H1 (cell line): ENCODE measurements around the gene TAF1B. TPM values are rescaled to one million over a fixed set of nuclear protein-coding genes. Genes with fewer than 3 reads are reported as not detected.

Source experiments
- CTCF ChIA-PET: fragments of 300-600 bp; sonication (Branson Sonifier 250); formaldehyde crosslinking; loops from one replicate; lab custom pipeline; 2021; ENCODE audit not compliant: partially characterized antibody; lab: Charles Lee
- POLR2A ChIA-PET: fragments of 300-600 bp; sonication (Branson Sonifier 250); formaldehyde crosslinking; loops from one replicate; lab custom pipeline; 2021; ENCODE audit warnings: inconsistent platforms; ENCODE audit not compliant: partially characterized antibody; lab: Charles Lee
- DNase-seq, 2 experiments: peaks; one replicate each; pipeline versions ENCODE4 v3.0.0 to v3.0.0-alpha.2; 2010 to 2022; ENCODE audit warnings: low spot score in 2 of 2, low read depth in 1 of 2, mixed read lengths in 1 of 2
- FAIRE-seq: peaks from 2 replicates; lab custom pipeline; 2011; peaks lifted over from hg19 to GRCh38; lab: Jason Lieb, UNC
- H2AFZ ChIP-seq: 2 replicates; pipeline ENCODE4 v1.8.1; 2012; ENCODE audit warnings: low read length, inconsistent platforms
- H2AK5ac ChIP-seq: 2 replicates; pipeline ENCODE4 v1.6.1; 2013; ENCODE audit warnings: low read depth, low read length
- H2BK120ac ChIP-seq: replicated peaks from 2 replicates; pipeline ENCODE3; 2013; ENCODE audit warnings: low read depth, low read length, inconsistent platforms
- H2BK12ac ChIP-seq: 2 replicates; pipeline ENCODE4 v1.6.1; 2013; ENCODE audit warnings: low read depth, low read length
- H2BK15ac ChIP-seq: 2 replicates; pipeline ENCODE4 v1.6.1; 2013; ENCODE audit warnings: low read length
- H2BK20ac ChIP-seq: 2 replicates; pipeline ENCODE4 v1.6.1; 2013; ENCODE audit warnings: low read length
- H2BK5ac ChIP-seq: 2 replicates; pipeline ENCODE4 v1.6.1; 2013; ENCODE audit warnings: low read depth, low read length
- H3K14ac ChIP-seq: 2 replicates; pipeline ENCODE4 v1.6.1; 2013; ENCODE audit warnings: inconsistent platforms; ENCODE audit not compliant: insufficient read length
- H3K18ac ChIP-seq: 2 replicates; pipeline ENCODE4 v1.6.1; 2013; ENCODE audit warnings: low read length; ENCODE audit errors: extremely low read depth
- H3K23ac ChIP-seq: 2 replicates; pipeline ENCODE4 v1.6.1; 2013; ENCODE audit warnings: inconsistent platforms; ENCODE audit not compliant: insufficient read length
- H3K23me2 ChIP-seq: 2 replicates; pipeline ENCODE4 v1.6.1; 2013; ENCODE audit warnings: low read depth, low read length
- H3K27ac ChIP-seq: 2 replicates; pipeline ENCODE4 v1.6.1; 2011; ENCODE audit warnings: low read depth, low read length, inconsistent platforms
- H3K27me3 ChIP-seq, 4 experiments: replicated peaks in 1 of 4; 1 replicate in 1 of 4; 2 replicates in 3 of 4; pipeline versions ENCODE4 v1.6.1 to v1.8.1; 2011 to 2013; ENCODE audit warnings: low read length in 3 of 4, mild to moderate bottlenecking in 3 of 4, inconsistent platforms in 2 of 4, mixed read lengths in 2 of 4, moderate library complexity in 1 of 4; ENCODE audit not compliant: control insufficient read depth in 3 of 4, insufficient read depth in 3 of 4; ENCODE audit errors: extremely low read depth in 1 of 4
- H3K36me3 ChIP-seq, 4 experiments: 2 replicates each; pipeline versions ENCODE4 v1.6.1 to v1.8.1; 2011 to 2013; ENCODE audit warnings: mild to moderate bottlenecking in 4 of 4, low read length in 3 of 4, moderate library complexity in 2 of 4, control low read depth in 1 of 4, inconsistent platforms in 1 of 4; ENCODE audit not compliant: insufficient read depth in 4 of 4, control insufficient read depth in 2 of 4
- H3K4ac ChIP-seq: replicated peaks from 2 replicates; pipeline ENCODE3; 2013; ENCODE audit warnings: low read length, low read depth, mixed read lengths, inconsistent platforms; ENCODE audit not compliant: insufficient read length
- H3K4me1 ChIP-seq, 4 experiments: replicated peaks in 1 of 4; 1 replicate in 1 of 4; 2 replicates in 3 of 4; pipeline versions ENCODE4 v1.6.1 to v1.8.1; 2011 to 2013; ENCODE audit warnings: low read length in 3 of 4, inconsistent platforms in 2 of 4, mixed read lengths in 1 of 4; ENCODE audit not compliant: insufficient read depth in 4 of 4, control insufficient read depth in 3 of 4
- H3K4me2 ChIP-seq, 2 experiments: 2 replicates each; pipeline versions ENCODE4 v1.6.1 to v1.8.1; 2011 to 2013; ENCODE audit warnings: low read depth in 2 of 2, low read length in 2 of 2, control low read depth in 1 of 2, inconsistent platforms in 1 of 2, mild to moderate bottlenecking in 1 of 2; ENCODE audit not compliant: insufficient read depth in 1 of 2
- H3K4me3 ChIP-seq, 4 experiments: fragments of 200-600, 300-600 bp in 1 of 4; sonication (generic), shearing (Covaris generic), sonication (Bioruptor Twin) in 1 of 4; 2 replicates each; pipeline versions ENCODE4 v1.5.1 to v1.8.1; 2011 to 2016; ENCODE audit warnings: low read length in 4 of 4, low read depth in 3 of 4, control low read depth in 2 of 4, inconsistent platforms in 2 of 4, mild to moderate bottlenecking in 2 of 4, mixed read lengths in 1 of 4, moderate library complexity in 1 of 4; ENCODE audit not compliant: insufficient read depth in 2 of 4; ENCODE audit errors: extremely low read depth in 1 of 4
- H3K56ac ChIP-seq: replicated peaks from 2 replicates; pipeline ENCODE3; 2013; ENCODE audit warnings: low read depth, mild to moderate bottlenecking, mixed read lengths, low read length, inconsistent platforms; ENCODE audit not compliant: insufficient read length
- H3K79me1 ChIP-seq: 2 replicates; pipeline ENCODE4 v1.6.1; 2013; ENCODE audit warnings: low read depth, low read length, control low read depth
- H3K79me2 ChIP-seq, 2 experiments: 2 replicates each; pipeline versions ENCODE4 v1.6.1 to v1.8.1; 2012 to 2013; ENCODE audit warnings: low read length in 2 of 2, mild to moderate bottlenecking in 2 of 2, inconsistent platforms in 1 of 2; ENCODE audit not compliant: insufficient read depth in 2 of 2, control insufficient read depth in 1 of 2
- H3K9ac ChIP-seq, 4 experiments: replicated peaks in 1 of 4; 1 replicate in 1 of 4; 2 replicates in 3 of 4; pipeline versions ENCODE4 v1.6.1 to v1.8.1; 2011 to 2013; ENCODE audit warnings: low read depth in 3 of 4, low read length in 3 of 4, control low read depth in 2 of 4, mild to moderate bottlenecking in 2 of 4, moderate library complexity in 2 of 4, inconsistent platforms in 1 of 4; ENCODE audit errors: extremely low read depth in 1 of 4
- H3K9me3 ChIP-seq, 2 experiments: 2 replicates each; pipeline versions ENCODE4 v1.6.1 to v1.8.1; 2012 to 2013; ENCODE audit warnings: mild to moderate bottlenecking in 2 of 2, moderate library complexity in 2 of 2, control low read depth in 1 of 2, inconsistent platforms in 1 of 2, low read depth in 1 of 2, low read length in 1 of 2, mixed read lengths in 1 of 2; ENCODE audit not compliant: insufficient read depth in 2 of 2
- H4K20me1 ChIP-seq, 2 experiments: replicated peaks in 1 of 2; 2 replicates each; pipeline versions ENCODE3 to v1.8.1; 2011 to 2013; ENCODE audit warnings: inconsistent platforms in 2 of 2, low read length in 2 of 2, mild to moderate bottlenecking in 1 of 2; ENCODE audit not compliant: insufficient read depth in 2 of 2, control insufficient read depth in 1 of 2
- H4K5ac ChIP-seq: 2 replicates; pipeline ENCODE4 v1.6.1; 2013; ENCODE audit warnings: low read length, low read depth, mixed read lengths, inconsistent platforms; ENCODE audit not compliant: insufficient read length
- H4K8ac ChIP-seq: 2 replicates; pipeline ENCODE4 v1.8.0; 2013; ENCODE audit warnings: mild to moderate bottlenecking, moderate library complexity, low read length, inconsistent platforms; ENCODE audit not compliant: insufficient read depth; ENCODE audit errors: extremely low read depth
- H4K91ac ChIP-seq: replicated peaks from 2 replicates; pipeline ENCODE3; 2013; ENCODE audit warnings: low read length, mixed read lengths, inconsistent platforms; ENCODE audit not compliant: insufficient read length
- CEBPB ChIP-seq: IDR thresholded peaks from 2 replicates; pipeline ENCODE4 v1.6.1; 2012; ENCODE audit warnings: low read depth, low read length
- EP300 ChIP-seq, 2 experiments: IDR thresholded peaks; 1 replicate in 1 of 2; 2 replicates in 1 of 2; pipeline ENCODE4 v1.6.1; 2011 to 2012; ENCODE audit warnings: low read depth in 2 of 2, low read length in 2 of 2, mild to moderate bottlenecking in 2 of 2, borderline replicate concordance in 1 of 2, inconsistent platforms in 1 of 2, moderate library complexity in 1 of 2
- HDAC6 ChIP-seq: IDR thresholded peaks from one replicate; pipeline ENCODE4 v1.7.1; 2012; ENCODE audit warnings: low read depth, mild to moderate bottlenecking, inconsistent platforms, low read length, moderate library complexity
- KDM5A ChIP-seq: fragments of 200-600 bp; IDR thresholded peaks from 2 replicates; pipeline ENCODE4 v1.7.1; 2012; ENCODE audit warnings: mild to moderate bottlenecking, low read length, inconsistent platforms, mixed read lengths
- RXRA ChIP-seq: IDR thresholded peaks from 2 replicates; pipeline ENCODE4 v1.6.1; 2011; ENCODE audit warnings: low read depth, mild to moderate bottlenecking, low read length, moderate library complexity; ENCODE audit not compliant: insufficient read depth
- SIN3A ChIP-seq, 2 experiments: IDR thresholded peaks in 1 of 2; conservative IDR thresholded peaks in 1 of 2; 2 replicates each; pipeline ENCODE4 v1.6.1; 2011 to 2012; ENCODE audit warnings: low read length in 2 of 2, improper control_type of control experiment in 1 of 2, low read depth in 1 of 2, mild to moderate bottlenecking in 1 of 2
- SIRT6 ChIP-seq: IDR thresholded peaks from one replicate; pipeline ENCODE4 v1.7.1; 2012; ENCODE audit warnings: low read length, inconsistent platforms
- TCF12 ChIP-seq: IDR thresholded peaks from 2 replicates; pipeline ENCODE4 v1.6.1; 2011; ENCODE audit warnings: low read depth, mild to moderate bottlenecking, low read length
- WGBS, 2 experiments: shearing (Covaris generic) in 1 of 2; methylation state at CpG; one replicate each; pipeline versions ENCODE4 v1.1.6 to v1.1.7; 2013 to 2015; ENCODE audit warnings: low lambda C conversion rate in 2 of 2, mixed read lengths in 2 of 2, inconsistent platforms in 1 of 2, low coverage in 1 of 2, missing lambda C conversion rate in 1 of 2; ENCODE audit not compliant: insufficient replicate concordance in 2 of 2, insufficient coverage in 1 of 2, insufficient read length in 1 of 2; ENCODE audit errors: extremely low coverage in 1 of 2, missing lambda C conversion rate in 1 of 2; 5-methylcytosine and 5-hydroxymethylcytosine counted together
- polyA plus RNA-seq, 7 experiments: library from polyadenylated mRNA; depleted of rRNA in 3 of 7; stranded (reverse) in 5 of 7; unstranded in 2 of 7; fragments of >200 nt in 5 of 7; fragments of 200-250 nt in 2 of 7; gene quantifications; 1 replicate in 5 of 7; 2 replicates in 1 of 7; 4 replicates in 1 of 7; pipeline versions ENCODE4 v1.2.1 to v1.2.3, GENCODE V29; 2011 to 2013; ENCODE audit warnings: missing spikeins in 2 of 7, mixed read lengths in 2 of 7
- total RNA-seq: library from RNA; stranded (reverse); fragmentation: NEBNext Ultra II Directional; extraction: Animal tissue kit (Norgen Biotek cat#: 25700); gene quantifications from 2 replicates; pipeline ENCODE4 v1.2.1, GENCODE V29; 2021

Gene TAF1B
- total and polyA plus RNA-seq, 2 of the 8 experiments (the other 6 are each of a cell fraction or from before 2014, with no cell fraction given), result 6.6 to 25.2 TPM

DNA sequence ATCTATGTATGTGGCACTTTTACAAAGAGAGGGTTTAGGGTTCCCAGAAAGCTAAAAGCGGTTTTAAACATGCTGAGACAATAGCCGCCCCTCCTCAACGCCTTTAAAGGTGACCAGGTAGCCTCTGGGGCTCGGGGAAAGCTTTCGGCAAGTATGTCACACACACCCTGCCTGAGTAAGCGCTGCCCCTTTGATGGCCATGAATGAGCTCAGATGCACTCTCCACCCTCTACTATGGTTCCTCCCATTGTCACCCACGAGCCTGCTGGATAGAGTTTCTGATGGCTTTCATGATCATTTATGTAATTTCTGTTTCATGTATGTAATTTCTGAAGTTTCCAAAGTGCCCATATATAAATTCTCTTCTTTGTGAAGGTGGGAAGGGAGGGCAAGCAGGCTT, 64.1 kb downstream of the TAF1B start:
- no peaks in the 10 kb centered on the region for H3K79me2 ChIP-seq
- no peaks in the 10 kb centered on the region for H3K23me2 ChIP-seq
- H3K9me3 ChIP-seq, result no peaks in the 10 kb centered on the region
- no peak overlapping the region for H3K4me2 ChIP-seq
- H2BK12ac ChIP-seq, result no peak overlapping the region
- no peaks in the 10 kb centered on the region for H3K27me3 ChIP-seq
- H2BK120ac ChIP-seq, result no peak overlapping the region
- no peak overlapping the region for H4K8ac ChIP-seq
- H4K91ac ChIP-seq, result no peak overlapping the region
- no peak overlapping the region for H3K14ac ChIP-seq
- H3K4ac ChIP-seq, result no peak overlapping the region
- no peak overlapping the region for H2AK5ac ChIP-seq
- H2AFZ ChIP-seq, result no peak overlapping the region
- no peaks in the 10 kb centered on the region for H4K20me1 ChIP-seq
- ChIA-PET POLR2A (no interaction called here), CTCF (interaction anchor here (0.6 to 1.1 kb wide), 3 partner anchors 8 to 93 kb away, joined by 3 read pairs; no protein-coding TSS in a partner anchor)
- H3K27ac ChIP-seq, result no peak overlapping the region
- 91% methylated on average over 7 of the region's 7 CpGs; no CpG with 5 or more reads in 1 of the 2 experiments for WGBS, 2 experiments
- H3K79me1 ChIP-seq, result no peaks in the 10 kb centered on the region
- peaks cover 0 to 7% (median 2%) of the 10 kb centered on the region in 4 experiments; a peak in 2 of 8 replicates for H3K36me3 ChIP-seq
- H4K5ac ChIP-seq, result no peak overlapping the region
- FAIRE-seq, result no peak
- no peak overlapping the region for H3K56ac ChIP-seq
- no peak for TF ChIP-seq SIRT6
- TF ChIP-seq HDAC6, result no peak
- no peak for TF ChIP-seq RXRA
- TF ChIP-seq SIN3A (conservative IDR thresholded peaks at IDR 0.05 in 1 of 2, IDR thresholded peaks at IDR 0.05 in 1 of 2; ENCODE audit: low read depth in 1 of 2, low read length in 2 of 2), result no peak
- TF ChIP-seq TCF12, result no peak
- no peak for TF ChIP-seq EP300 (IDR thresholded peaks at IDR 0.05; ENCODE audit: borderline replicate concordance in 1 of 2, low read depth in 2 of 2, low read length in 2 of 2)
- TF ChIP-seq CEBPB, result no peak
- no peak for TF ChIP-seq KDM5A
- TF ChIP-seq, all 59 proteins: peak for 0
- Histone ChIP-seq H3K18ac (no peak overlapping the region), H2BK20ac (no peak overlapping the region), H2BK15ac (no peak overlapping the region), H3K4me3 (no peak overlapping the region), H3K4me1 (no peaks in the 10 kb centered on the region; a peak in 1 of 7 replicates), H3K9ac (no peak overlapping the region), H2BK5ac (no peak overlapping the region), H3K23ac (no peak overlapping the region)
- no peak for DNase-seq
